Measurements from ENCODE around the gene TAP1.

TAP1 gene

GRCh38 chr6:32803416-32803815, 50.1 kb downstream of the TAP1 start:
- DNase-seq (ENCODE audit: low read depth) = no peak

- no peak for DNase-seq (ENCODE audit: low read depth)
Measured at GRCh38 chr6:32799740-32800139, 53.8 kb downstream of the TAP1 start.

GRCh38 chr6:32799168-32799567, 54.3 kb downstream of the TAP1 start:
- no peak for DNase-seq (ENCODE audit: low read depth)

DNA sequence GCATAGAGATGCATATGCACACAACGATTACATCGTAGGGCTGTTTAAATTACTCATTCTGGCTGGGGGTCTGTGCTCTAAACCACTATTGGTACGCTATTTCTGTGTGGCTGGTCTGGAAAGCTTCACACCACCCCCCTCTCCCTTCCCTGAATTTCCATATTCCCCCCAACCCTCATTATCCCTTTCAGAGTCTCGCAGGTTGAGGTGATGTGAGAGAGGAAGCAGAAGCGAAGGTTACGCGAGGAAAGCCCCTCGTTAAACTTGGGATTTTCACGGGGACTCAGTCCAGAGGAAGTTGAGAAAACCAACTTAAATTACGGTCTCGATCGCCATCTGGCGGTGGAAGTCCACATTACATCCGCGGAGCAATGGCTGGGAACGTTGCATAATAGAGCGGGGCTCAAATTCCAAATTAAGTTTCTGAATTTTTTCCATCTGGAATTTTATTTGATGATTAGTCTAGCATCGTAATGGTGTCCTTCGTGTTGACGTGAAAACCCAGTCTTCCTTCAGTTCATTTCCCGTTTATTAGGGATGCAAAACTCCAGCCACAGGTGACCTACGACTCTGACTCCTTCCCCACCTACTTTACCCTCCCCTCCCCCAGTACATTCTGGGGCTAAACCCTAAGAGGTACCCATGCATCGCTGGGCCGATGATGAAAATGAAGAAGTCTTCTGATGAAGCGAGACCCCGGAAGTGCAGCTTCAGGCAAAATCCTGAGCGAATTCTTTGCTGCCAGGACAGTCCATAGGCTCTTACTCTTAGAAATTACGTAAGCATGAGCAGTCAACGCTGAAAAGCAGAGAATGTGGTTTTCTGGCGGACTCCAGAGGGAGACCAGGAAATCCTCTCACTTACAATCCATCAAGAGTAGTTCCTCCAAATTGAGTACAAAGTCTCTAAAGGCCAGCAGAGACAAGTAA, 56.4 kb downstream of the TAP1 start:
- no peak for DNase-seq (ENCODE audit: low read depth)

All from non-pigmented ciliary epithelial cell (primary cell).